Activated CD8-positive, alpha-beta memory T cell treated with anti-CD3 and anti-CD28 coated beads, Interleukin-2, amount 50 U/mL, for 1 hour (primary cell): ENCODE results near the gene WWTR1.

Source experiments
- DNase-seq: peaks from one replicate; pipeline ENCODE4 v3.0.0-alpha.2; 2020; ENCODE audit errors: extremely low read depth

The WWTR1 gene

DNA sequence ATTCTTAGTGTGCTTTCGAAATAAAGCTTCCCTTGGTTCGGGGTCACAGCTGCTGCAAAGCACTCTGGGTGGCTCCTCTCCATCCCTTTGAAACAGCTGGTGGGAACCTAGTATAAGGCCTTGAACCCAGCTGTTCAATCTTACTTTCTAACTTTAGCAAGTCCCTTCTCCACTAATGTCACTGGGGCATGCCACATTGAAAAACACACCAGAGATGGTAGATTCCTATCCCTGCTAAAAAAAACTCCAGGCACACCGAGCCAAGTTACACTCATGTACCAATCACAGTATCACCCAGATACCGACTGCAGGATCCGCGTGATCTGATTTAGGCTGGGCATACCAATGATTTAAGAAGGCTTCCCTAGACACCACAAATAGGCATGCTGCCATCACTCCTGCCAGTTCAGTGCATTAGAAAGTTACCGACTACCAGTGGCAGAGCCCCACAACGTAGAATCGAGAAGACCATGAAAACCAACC, 65.0 kb downstream of the WWTR1 start:
- no peak for DNase-seq

DNA sequence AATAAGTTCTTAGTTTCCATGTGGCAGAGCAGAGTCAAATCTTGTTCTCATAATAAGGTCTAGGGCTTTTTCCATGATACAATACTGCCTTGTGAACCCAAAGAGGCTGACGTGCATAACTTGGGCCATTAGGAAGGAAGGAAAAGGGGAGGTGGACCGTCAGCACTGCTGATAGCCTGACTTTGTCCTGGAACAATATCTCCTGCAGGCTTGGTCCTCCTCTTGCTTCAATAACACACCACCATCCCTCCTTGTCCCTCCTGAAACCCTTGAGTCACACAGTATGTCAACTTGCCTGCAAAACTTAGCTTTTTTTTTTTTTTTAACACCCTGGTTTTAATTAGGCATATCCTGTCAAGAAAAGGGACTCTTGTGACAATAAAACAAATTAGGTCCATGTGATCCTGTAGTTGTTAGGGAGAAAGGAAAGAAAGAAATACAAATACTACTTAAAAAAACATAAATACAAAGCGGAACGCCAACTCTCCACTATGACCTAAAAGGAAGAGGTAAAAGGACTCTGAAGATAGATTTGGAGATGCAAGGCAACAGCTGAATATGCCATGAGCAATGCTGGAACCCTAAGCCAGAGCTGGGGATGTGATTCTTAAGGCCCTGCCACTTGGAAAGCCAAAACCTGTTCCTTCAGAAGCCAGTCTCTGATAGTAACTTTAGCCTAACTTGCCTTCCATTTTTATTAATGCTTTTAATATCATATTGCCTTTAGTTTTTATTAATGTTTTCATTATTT, 67.0 kb downstream of the WWTR1 start:
- no peak for DNase-seq

DNA sequence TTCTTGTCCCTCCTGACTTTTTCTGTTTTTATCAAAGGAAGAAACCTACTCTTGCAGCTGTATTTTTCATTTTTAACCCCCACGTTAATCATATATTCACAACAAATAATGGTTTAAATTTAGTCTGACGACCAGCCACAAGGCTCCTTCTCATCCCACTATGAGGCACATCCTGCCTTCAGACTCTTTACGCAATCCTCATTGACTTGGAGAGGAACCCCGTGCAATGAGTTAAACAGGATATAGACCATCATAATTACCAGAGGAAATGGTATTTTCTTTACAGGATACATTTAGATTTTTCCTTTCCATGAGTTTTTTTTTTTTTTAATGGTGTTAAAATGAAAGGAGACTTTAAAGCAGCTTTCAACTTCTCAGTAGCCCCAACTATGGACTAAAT, 68.5 kb downstream of the WWTR1 start:
- DNase-seq = no peak

DNA sequence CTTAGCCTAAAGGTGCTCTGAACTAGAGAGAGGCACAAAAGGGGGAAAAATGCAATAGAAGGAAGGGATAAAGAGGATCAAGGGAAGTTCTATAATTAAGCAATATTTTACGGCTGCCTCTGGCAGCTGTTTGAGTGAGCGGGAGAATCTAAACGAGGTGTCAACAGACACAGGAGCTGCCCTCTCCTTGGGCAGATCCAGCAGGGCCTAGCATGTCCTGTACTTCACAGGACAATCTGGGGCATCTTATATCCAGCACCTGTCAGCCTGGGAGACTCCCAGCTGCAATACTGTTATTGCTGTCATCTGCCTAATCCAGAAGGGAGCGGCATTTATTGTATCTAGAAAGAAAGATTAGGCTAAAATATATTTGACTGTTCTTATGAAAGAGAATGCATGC, 68.9 kb downstream of the WWTR1 start:
- DNase-seq = no peak

DNA sequence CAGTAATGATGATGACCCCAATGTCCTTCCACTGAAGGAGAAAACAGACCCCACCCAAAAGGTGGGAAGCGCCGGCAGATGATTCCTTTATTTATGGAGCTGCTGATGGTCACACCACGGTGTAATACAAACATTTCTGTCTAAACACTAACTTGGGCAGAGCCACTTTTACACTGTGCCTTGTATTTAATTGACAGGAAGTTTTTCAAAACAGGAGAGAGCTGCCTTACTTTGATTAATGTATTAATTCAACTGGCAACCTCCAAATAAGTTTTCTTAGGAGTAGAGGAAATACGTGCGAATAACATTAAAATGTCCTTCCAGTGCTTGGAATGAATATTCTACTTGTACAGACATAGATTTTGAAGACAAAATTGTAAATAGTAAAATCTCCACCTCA, 70.4 kb downstream of the WWTR1 start:
- no peak for DNase-seq

DNA sequence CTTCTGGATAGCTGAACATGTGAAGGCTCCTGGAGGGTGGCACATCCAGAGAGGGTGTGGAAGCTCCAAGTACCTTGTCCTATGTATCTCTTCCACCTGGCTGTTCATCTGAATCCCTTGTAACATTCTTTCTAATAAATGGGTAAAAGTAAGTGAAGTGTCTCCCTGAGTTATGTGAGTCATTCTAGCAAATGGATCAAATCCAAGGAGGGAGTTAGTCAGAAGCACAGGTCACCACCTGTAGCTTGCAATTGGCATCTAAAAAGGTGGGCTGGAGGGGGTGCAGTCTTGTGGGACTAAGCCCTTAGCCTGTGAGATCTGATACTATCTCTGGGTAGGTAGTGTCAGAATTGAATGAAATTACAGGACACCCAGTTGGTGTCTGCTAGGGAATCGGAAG, 71.0 kb downstream of the WWTR1 start:
- DNase-seq = no peak

DNA sequence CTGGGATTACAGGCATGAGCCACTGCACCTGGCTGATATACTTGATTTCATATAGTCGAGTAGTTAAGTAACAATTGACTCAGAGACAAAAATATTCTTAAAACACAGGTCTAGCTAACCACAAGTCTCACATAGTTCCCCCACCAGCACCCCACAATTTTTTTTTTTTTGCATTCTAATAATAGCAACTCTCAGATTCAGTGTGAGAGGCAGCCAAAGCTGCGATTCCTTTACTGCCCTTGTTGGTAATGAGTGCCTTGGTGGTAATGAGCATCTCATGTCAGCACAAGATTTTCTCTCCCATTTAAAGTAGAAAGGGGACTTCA, 72.5 kb downstream of the WWTR1 start:
- no peak for DNase-seq

DNA sequence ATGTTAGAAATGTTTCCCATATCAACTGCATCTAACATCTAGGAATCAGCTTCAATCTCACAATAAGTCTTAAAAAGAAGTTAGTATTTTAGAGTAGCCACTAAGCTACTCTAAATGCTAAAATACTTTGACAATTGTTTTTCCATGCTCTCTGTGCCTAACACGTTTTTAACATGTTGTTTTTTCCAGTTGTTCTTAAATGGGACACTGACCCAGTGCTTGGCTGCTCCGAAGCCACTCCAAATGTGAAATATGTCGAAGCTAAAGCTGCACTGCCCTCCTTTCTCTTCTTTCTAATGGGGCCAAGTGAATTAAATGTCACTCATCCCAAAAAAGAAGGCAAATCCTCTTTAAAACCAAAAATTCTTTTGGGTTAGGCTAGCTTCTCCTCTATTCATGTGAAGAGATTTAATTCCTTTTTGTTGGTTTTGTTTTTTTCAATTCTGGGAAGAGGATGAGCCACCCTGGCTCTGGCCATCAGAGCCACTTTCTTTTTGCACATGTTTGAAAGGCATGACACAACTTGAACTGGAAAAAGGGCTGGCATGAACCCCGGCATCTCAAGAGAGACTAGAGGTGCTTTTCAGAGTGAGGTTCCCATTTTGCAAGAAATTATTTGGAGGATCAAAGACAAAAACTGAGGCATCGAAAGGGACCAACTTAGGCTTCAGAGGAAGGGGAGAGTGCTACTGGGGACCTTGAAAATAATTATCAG, 73.7 kb downstream of the WWTR1 start:
- no peak for DNase-seq

DNA sequence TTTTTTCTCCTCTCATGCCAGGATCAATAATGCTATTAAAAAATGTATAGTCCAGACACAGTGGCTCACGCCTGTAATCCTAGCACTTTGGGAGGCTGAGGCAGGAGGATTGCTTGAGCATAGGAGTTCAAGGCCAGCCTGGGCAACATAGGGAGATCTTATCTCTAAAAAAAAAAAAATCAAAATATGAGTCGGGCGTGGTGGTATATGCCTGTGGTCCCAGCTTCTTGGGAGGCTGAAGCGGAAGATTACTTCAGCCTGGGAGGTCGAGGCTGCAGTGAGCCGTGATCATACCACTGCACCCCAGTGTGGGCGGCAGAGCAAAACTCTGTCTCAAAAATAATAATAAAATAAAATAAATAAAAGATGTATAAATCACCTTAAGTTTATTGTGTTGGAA, 75.4 kb downstream of the WWTR1 start:
- DNase-seq = no peak

DNA sequence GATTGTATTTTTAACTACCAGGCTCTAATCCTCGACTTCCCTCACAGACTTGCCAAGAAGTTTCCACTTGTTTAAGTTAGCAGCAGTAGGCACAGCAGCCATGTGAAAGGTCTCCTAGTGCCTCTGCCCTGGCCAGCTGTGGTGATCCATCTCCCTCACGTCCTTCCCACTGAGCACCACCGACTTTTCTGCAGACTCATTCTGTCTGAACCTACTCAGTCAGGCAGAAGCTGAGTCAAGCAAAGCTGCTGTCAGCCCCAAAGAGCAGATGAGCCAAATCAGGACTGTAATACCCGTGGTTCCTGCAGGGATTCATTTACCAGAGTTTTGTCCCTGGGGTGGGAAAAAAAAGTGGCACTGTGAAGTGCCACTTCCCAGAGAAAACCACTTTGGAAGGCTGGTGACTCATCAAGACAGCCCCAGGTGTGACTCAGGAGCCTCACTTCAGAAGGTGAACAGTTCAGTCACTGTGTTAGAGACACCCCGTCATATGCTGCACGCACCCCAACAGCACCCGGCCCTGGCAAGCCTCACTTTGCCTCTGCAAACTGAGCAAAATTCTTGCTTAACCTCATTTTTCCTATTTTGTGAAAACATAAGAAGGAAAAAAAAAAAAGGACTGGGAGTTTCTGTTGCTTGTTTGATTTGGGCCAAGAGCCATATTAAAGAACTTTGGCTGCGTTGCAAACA, 76.0 kb downstream of the WWTR1 start:
- DNase-seq = no peak

DNA sequence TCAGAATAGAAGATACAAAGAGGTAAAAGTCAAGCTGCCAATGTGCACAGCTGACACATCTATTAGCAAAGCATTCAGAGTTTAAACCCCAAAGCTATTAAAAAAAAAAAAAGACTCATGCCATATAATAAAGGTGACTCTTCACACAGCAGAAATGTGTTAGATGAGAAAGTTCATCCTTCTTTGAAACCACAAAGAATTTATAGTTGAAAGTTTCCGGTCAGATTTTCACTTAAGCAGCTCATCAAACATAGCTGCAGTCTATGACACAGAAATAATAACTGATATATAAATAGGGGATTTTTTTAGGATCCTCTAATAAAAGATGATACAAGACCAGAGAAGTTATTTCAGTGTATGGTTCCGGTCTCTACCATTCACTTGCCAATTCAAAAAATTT, 76.6 kb downstream of the WWTR1 start:
- DNase-seq = no peak

DNA sequence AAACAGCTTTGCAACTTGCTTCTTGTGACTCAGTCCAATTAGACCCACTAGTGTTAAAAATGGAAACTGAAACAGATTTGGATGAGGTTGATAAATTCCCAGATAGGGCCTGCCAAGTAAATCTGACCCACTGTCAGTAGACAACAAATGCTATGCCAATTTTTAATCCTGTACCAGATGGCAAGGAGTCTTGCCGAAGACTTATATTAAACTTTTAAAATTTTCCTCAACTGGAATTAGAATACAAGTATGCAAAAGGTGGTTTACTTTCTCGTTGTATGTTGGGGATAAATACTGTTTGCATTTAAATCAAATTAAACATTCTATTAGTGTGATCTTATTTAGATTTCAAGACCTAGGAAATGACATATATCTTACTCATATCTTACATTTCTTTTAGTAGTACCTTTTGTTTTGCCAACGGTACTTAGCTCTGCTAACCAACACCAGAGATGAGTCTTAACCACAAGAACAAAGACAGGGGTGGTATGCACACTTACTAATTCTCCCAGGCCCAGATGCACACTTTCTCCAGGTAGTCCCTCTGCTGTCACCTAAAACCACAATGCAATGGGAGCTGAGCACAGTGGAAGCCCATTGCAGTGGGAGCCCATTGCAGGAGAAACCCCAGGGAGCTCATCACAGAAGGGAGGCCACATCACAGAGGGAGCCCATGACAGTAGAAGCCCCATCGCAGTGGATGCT, 77.8 kb downstream of the WWTR1 start:
- DNase-seq = no peak

DNA sequence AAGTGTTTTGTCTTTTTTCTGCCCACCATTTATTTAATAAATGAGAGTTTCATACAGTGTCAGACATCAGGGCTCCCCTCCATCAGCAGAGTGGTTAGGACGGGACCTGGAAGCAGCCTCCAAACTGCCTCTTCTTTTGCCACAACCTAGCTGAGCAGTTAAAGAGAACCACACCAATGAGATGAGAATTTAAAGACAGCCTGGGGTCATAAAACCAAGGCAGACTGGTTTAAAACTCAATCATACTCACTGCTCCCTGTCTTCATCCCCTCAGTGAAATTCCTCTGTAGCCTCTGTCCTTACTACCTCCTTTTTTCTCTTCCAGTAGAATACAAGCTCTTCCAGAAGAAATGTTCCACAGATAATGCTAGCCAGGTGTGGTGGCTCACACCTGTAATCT, 78.7 kb downstream of the WWTR1 start:
- DNase-seq = no peak

DNA sequence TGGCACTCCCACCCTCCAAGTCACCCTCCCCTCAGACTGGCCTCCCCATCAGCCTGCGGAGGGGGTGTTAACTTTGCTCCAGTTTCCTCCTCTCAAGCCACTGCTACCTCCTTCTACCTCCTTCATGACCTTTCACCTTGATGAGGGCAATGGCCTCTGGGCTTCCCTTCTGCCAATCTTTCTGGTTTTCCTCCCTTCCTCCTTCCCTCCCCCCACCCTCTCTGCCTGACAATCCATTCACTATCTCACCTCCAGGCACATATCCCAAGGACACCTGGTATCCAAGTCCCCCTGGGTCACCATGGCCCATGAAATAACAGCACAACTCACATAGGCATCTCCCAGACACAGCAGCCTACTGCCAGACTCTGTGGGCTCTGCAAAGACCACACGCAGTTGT, 80.0 kb downstream of the WWTR1 start:
- DNase-seq = no peak

DNA sequence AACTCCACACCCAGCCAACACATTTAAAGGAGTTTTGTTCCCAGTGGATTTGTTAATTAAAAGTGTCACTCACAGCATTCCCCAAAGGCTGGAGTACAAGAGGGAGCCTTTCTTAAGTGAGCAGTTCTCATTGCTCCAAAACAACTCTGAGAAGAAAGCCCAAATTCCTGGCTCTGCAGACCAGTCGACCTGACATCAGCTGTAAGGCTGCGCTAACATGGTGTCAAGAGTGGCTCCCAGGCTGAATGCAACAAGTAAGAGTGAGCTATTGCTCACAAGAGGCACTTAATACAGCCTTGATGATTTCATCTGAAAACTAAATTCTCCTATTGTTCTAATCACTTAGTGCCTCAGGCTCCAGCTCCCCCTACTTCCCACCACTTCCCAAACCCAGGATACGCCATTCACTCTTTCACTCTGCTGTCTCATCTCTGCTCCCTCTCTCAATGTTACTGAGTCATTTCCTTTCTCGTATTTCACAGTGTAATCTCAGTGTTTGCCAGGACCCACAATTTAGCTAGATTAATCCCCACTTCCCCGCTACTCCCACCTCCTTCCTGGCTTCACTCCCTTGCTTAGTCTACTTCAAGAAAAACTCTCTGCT, 81.8 kb downstream of the WWTR1 start:
- no peak for DNase-seq

DNA sequence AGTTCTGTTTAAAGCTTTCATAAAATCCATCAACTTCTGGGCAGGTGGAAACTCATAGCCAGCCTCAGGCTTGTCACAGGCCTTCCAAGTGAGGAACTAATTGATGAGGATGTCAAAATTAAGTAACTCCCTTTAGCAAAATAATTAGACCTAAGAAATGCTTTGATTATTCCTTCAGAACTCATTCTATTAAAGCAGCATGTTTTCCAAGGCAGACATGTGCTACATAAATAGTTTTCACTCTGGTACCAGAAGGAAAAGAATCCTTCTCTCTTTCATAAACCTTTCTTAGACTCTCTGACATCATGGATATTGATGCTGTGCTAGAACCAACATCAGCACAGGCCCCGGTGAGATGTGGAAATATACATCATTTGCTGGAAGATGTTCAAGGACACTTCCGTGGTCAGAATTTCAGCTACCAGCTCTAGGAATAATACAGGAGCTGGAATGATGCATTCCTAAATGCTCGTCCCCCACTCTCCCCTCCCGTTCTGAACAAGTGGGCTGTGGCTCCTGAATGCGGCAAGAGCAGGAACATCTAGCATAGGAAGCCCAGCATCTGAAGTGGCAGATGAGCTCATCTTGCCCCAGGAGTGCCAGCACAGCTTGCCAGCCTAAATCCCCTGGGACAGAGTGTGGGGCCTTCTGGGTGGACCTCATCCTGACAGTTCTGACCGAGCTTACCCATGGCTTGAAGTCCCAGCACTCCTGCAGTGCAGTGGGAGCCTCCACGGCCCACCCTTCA, 82.4 kb downstream of the WWTR1 start:
- DNase-seq = no peak

DNA sequence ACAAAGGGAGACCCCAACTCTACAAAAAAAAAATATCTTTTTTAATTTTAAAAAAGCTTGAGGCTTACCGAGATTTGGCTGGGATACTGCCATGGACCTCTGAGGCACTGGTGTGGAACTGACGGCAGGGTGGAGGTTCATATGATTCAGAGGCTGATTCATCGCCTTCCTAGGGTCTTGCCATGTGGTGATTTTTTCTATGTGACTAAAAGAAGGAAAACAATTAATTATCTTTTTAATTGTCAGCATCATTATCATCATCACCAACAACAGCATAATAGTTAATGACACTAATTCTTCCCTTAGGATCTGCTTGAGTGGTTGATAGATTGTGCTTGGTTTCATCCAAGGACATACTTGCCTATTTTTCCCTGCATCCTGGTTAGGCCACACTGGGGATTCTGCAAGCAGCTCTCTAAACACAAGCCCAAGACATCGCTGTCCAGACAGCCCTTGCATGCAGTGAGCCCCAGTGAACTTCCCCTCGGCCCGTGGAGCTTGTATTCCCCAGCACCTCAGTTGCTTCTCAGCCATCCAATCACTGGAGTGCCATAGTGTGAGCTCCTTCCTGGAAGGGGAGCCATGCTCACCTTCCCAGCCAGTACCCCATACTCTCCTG, 84.9 kb downstream of the WWTR1 start:
- DNase-seq = no peak

DNA sequence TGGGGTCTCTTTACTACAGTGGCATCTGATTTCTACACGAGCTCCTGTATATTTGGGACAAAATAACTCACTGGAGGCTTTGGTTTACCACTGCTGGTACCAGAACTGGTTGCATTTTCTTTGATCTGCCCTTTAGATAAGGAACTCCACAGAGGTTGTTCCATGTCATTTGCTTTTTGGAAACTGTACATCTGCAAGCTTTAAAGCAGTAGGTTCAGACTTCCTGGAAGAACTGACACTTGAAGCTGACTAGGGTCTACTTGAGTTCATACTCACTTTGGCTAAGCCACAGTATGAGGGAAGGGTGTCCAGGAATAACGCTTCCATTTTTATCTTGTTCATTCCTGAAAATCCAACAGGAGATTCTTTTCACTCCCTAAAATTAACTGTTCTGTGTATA, 86.4 kb downstream of the WWTR1 start:
- no peak for DNase-seq

DNA sequence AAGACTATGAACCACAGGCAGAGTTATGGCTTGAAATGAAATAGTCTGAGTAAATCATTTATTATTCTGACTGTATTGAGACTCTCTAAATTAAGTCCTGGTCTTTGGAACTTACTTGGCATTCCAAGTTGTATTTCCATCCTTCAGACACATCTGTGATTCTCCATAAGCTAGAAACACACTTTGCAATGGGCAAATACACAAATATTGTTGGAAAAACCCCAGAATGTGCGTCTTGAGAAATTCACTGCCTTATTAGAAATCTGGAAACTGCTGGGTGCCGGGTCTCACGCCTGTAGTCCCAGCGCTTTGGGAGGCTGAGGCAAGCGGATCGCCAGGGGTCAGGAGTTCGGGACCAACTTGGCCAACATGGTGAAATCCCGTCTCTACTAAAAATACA, 87.8 kb downstream of the WWTR1 start:
- DNase-seq = no peak

DNA sequence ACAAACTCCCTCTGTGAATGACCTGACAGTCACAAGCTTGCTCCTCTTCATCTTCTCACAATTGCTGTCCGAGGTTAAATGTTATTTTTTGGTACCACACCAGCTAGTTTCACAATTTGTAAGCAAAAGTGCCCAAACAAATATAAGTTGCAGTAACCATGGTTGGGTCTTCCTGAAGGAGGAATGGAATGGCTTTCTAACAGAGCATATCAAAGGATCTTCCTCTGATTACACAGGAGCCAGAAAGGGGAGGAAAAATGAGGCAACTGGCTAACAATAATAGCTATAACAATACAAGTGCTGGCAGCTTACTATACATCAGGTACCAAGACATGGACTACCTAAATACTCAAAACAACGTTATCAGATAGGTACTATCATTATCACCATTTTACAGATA, 90.4 kb downstream of the WWTR1 start:
- DNase-seq = no peak
